NCI-H1417 (cell line): ENCODE results near the gene SDK2.

Source experiments
- DNase-seq, 3 experiments: peaks; one replicate each; lab custom pipeline; 2025; lab: John Stamatoyannopoulos, UW

SDK2 gene

DNA sequence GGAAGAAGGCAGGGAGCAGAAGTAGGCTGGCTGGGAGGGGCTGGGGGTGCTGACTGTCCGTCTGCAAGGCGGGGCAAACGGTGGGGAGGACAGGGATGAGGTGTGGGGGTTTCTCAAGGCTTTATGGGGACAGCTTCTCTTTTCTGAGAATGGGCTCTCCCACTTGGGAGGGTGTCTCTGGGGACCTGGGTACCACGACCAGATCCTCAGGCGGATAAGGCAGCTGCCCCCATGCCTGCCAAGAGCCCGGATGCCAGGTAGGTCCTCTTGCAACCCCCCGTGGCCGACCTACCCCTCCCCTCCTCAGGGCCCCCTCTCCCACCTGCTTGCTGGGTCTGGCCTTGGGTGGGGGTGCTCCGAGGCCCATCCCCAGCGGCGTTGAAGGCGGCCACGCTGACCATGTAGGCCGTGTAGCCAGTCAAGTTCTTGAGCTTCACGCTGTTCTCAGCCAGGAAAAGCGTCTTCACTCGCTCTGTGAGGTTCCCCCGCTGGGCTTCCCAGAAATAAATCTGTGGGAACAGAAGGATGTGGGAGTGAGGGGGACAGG, 276.1 kb downstream of the SDK2 start:
- no peak for DNase-seq

DNA sequence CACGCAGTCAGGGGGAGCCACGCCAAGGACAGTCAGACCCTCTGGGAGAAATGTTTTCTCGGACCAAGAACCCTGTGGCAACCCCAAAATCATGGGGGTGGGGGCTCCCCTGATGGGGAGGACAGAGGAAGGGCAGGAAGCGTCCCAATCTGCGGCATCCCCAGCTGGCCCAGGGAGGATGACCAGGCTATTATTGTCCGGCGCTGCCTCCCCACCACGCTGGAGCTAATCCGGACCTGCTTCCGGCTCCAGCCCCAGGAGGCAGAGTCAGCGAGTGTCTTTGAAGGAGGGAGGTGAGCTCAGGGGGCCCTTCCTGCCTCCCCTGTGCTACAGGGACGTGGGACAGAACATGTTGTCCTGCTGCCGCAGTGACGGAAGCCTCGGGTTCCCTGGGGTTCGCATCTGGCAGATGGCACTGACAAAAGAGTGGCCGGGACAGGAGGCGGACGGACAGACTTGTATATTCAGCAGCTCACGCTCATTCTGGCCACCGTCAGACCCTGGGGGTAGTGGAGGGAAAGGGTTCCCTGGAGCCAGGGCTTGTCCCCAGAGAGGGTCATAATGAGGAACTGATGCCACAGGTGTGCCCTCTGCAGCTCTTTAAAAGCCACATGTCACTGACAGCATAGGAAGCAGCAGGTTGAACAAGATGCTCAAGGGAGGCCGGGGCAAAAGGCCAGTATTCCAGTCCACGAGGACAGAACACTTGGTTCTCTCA, 278.2 kb downstream of the SDK2 start:
- DNase-seq: no peak

DNA sequence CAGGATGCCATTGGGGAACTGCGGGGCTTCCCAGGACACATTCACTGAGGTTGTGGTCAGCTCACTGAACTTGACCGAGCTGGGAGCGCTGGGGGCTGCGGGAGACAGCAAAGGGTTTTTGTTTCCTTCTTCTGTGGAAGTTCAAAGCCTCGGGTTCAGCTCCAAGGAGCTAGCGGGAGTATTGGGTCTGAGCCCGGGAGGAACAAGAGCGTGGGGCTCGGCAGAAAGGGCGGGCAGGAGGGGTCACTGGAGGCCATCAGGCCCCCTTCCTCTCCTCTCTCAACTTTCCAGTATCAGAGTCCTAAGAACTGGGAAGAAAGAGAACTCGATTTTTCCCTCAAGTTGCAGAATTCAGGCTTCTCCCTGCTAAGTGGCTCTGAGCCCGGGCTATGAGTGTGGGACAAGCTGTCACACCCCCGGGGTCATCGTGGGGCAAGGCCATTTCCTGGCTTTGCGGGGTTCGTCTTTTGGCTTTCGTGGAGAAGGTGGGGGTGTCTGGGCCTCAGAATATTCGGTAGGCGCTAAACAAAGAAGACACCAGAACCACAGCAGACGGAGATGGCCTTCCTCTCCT, 278.9 kb downstream of the SDK2 start:
- DNase-seq: no peak

DNA sequence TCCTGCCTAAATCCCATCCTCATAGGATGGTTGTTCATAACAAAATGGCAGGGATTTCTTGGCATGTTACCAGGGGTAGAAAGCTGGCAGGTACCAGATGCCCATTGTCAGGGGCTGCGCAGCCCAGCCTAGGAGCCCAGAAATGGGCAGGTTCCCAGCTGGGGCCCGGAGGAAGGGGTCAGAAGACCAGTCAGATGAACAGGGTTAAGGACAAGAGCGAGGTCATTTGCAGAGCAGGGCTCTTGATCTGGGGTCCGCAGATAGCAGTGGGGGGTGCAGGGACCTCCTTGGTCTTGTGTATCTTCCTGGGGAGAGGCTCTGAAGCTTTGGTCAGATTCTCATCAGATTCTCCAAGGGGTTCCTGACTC, 280.1 kb downstream of the SDK2 start:
- no peak for DNase-seq

DNA sequence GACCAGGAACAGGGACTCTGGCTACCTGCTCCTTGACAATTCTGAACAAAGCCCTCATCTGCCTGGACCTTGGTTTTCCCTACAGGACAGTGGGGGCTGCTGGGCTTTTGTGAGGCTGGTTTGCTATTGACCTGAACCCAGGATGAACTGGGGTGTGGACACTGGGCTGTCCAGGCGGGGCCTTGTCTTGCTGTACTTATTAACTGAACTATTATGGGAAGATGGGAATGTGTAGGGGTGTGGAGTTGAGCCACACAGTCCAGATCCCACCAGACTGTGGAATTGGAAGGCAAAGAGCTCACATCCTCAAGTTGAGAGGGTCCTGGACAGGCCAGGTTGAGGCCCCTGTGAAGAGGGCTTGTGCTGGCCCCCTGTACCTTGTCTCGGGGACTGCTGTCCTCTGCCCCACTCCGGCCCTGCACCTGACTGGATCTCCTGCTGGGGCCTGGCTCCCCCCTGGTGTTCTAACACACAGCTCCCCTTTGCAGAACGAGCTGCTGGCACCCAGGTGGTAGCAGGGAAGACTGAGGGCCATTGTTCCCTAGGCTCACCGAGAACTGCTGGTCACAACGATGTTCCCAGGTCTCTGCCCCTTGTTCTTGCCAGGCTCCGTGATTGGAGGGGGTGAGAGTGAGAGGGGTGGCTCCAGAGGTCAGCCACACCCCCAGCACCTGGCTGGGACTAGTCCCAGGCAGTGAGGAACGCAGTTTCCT, 280.6 kb downstream of the SDK2 start:
- DNase-seq: no peak

DNA sequence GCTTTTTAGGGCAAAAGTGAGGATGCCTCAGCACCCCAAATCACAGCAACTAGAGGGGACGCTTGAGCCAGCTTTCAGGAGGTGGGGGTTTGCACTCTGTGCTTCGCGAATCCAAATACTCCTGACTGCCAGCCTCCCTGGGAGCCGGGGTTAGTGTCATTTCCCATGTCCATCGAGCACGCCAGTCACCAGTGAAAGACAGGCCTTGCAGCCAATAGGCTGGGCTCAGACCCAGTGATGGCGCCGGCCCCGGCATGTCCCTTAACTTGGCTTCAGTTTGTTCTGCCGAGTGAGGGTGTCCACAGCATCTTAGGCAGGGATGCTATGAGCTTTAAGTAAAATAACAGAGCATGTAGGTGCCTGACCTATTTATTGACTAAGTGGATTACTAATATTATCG, 281.5 kb downstream of the SDK2 start:
- no peak for DNase-seq

DNA sequence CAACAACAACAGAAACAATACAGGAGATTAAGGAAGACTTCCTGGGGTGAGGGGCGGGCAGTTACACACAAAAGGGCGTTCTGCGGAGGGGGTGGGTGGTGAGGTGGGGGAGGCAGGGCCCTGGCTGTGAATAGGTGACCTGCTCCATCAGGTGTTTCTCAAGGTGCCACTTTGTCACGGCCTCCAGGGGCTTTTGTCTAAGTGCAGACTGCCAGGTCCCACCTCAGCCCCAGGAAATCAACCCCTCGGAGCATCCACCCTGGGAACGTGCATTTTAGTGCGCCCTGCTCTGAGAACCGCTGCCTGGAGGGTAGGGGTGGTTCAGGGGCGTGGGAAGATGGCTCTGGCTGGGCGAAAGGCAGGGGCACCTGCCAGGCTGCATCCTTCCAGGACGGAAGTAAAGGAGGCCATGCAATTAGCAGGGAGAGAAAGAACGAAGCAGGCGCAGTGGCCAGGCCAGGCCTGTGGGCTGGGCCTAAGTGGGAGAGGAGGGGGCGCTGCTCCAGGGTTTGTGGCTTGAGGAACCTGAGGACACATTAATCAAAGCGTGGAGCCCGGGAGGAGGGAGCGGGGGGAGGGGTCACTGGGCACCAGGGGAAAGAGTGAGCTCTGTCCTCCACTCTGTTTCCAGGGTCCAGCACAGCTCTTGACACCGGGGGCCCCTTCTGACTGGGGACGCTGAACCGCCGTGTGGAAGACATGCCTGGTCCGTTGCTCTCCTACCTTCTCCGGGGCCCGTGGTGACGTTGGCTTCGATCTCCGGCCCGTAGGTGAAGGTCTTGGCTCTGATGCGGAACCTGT, 283.1 kb downstream of the SDK2 start:
- peak in 2 of 3 experiments; percentile 67 to 81 for DNase-seq

DNA sequence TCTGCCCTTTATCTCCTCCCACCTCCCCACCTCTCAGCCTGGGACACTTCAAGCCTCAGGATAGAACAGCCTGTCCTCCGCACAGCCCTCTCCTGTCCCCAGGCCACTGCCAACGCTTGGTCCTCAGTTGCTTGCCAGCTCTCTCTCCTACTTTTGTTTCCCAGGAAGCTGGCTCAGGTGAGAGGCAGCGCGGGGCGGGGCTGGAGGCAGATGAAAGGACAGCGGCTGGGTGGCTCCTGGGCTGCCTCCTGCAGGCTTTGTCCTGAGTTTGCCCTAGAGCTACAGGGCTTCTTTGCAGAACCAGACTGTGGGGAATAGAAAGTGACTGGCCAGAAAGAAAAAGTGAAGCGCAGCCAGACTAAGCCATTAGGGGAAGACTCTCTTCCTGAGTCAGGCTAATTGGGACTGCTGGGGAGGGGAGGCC, 284.2 kb downstream of the SDK2 start:
- DNase-seq: peak; percentile 33 to 60 (median 35)

DNA sequence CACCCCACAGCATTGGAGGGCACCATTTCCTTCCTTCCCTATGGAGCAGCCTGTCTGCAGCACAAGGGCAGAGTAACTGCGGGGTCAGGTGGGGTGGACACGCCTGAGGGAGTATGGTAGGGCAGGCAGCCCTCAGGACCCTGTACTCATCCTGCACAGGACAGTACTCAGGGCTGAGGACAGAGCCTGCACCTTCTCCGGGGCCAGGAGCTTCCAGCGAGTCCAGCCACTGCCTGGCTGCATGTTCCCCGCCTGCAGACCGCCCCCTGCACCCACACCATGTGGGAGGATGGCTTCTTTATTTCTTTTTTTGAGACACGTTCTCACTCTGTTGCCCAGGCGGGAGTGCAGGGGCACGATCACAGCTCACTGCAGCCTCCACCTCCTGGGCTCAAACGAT, 284.9 kb downstream of the SDK2 start:
- no peak for DNase-seq

DNA sequence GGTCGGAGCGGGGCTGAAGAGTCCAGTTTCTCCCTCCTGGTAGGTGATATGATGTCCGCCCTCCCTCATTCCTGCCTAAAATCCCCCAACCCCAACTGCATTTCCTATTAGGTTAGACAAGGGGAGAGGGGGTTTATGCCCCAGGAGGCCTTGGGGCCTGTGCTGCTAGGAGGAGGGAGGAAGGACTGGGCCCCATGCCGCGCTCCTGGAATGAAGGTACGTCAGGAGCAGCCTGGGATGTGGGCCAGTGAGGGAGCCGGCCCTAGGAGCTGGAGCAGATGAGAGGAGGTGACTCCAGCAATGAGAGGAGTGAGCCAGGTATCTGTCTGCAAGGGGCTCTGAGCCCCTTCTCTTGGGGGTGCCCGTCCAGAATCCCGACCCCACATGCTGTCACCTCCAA, 285.6 kb downstream of the SDK2 start:
- no peak for DNase-seq

DNA sequence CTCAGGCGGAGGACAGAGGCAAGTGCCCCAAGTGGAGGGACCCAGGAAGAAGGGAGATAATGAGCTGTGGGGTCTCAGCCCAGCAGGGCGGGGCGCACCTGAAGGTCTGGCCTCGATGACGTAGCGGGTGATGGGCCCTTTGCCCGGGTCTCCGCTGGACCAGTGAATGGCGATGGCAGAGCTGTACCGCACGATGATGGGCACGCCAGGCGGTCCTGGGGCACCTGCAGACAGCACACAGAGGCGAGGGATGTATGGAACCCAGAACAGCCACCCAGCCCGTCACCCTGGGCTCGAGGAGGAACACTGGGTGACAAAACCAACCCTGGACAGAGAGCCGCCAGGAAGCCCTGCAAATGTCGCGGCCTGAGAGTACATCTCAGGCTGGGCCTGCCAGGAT, 286.3 kb downstream of the SDK2 start:
- no peak for DNase-seq

DNA sequence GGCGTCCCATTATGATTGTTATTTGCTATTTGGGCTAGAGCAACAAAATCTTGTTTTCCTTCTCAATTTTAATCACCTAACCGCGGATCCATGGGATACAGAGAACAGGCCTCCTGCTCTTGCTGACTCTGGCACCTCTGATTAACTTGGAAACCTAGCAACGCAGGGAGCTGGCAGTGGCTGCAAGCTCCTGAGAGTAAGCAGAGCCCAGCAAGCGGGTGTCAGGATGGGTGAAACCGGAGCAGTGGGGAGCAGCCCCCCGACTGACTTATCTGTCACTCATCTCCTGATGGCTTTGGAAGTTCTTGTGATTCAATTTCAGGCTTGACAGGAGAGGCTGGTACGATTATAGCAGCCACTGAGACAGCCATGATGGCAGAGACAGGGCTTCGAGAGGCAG, 286.9 kb downstream of the SDK2 start:
- no peak for DNase-seq

DNA sequence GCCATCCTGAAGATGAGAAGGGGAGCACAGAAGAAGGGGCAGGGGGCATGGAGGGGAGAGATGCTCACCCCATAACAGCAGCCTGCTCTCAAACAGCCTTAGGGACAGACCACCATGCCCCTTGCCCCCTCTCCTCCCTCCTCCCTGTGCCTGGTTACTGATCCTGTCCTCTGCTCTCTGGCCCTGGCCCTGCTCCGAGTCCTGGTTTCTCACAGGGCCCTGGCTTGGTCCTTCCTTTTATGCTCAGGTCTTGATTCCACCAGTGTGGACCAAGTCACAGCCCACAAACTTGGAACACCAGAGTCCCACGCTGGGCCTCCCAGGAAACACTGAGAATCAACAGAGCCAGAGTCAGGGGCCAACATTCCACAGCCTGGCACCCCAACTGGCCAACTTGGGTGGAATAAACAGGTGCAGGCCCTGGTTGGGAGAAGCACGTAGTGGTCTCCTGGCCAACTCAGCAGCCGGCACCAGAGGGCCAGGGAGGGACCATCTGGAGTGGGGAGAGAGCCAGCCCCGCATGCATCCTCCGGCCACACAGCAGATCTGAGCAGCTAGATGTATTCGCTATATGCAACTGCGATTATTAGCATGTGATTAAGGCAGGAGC, 287.6 kb downstream of the SDK2 start:
- no peak for DNase-seq

DNA sequence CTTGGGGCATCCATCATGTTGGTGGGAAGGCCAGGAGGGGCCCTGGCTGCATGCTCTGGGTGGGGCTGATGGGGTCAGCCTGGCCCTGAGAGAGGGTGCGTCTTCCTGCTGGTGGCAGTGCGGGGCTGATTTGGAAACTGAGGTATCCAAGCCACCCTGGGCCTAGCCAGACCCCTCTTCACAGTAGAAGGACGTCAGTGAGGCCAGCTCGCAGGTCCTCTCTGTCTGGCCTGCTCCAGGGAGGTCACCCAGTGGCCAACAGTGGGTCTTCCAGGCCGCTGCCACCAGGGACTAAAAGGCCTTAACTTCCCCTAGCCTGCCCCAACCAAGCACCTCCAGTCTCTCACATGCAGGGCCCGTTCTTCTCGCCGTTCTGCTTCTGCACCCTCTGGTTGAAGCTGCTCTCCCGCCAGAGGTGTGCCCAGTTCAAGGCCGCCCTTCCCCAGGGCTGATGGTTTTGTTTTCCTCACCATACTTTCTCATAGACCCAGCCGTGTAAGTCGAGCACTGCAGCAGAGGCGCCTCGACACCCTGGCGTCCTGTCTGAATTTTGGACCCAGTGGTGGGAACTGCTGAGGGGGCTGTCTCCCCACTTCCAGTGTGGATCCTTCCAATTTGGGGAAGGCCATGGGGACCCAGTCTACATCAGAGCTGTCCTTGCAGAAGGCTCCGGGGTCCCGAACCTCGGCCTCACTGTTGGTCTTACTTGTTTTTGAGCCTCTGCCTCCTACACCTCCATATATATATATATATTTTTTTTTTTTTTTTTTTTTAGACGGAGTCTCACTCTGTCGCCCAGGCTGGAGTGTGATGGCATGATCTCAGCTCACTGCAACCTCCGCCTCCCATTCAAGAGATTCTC, 289.6 kb downstream of the SDK2 start:
- DNase-seq: no peak

DNA sequence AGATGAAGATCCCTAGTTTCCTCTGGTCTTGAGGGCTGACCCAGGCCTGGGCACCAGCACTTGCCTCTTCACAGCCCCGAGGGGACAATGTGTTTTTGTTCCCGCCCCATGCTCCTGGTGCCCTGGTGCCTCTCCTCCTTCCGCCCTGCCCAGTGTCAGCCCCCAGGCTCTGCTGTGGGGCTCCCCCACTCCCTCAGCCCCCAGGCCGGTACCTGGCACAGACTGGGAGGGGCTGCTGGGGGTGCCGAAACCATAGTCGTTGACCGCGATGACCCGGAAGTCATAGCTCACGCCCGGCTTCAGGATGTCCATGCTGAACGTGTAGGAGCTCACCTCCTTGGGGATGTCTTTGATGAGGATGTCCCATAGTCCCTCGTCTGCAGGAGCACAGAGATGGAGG, 292.0 kb downstream of the SDK2 start:
- no peak for DNase-seq

DNA sequence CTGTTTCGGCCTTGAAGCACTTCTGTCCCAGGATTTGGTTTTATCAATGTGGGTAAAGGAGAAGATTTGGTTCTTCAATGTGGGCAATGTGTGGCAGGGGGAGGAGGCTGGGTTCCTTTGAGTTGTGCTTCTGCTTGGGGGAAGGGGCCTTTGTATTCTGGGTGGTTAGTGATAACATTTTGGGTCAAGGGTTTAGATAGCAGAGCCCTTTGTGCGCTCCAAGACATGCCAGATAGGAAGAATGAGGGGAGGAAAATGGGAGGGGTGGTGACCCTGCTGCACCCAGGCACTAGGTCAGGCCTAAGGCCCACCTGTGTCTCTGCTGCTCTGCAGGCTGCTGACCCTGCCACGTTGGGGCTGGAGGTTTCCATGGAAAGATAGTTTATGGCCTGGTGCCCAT, 292.5 kb downstream of the SDK2 start:
- DNase-seq: no peak

DNA sequence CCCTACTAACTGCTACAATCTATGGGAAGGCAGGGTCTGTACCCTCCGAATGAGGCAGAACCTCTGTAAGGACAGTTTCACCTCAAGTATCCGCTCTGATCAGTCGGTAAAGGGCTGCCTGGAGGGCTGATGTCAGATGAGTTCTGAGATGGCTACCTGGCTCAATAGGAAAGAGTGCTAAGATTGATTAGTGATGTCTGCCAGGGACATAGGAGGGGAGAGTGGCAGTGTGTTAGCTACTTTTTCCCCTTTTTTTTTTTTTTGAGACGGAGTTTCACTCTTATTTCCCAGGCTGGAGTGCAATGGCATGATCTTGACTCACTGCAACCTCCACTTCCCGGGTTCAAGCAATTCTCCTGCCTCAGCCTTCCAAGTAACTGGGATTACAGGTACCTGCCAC, 293.4 kb downstream of the SDK2 start:
- no peak for DNase-seq

DNA sequence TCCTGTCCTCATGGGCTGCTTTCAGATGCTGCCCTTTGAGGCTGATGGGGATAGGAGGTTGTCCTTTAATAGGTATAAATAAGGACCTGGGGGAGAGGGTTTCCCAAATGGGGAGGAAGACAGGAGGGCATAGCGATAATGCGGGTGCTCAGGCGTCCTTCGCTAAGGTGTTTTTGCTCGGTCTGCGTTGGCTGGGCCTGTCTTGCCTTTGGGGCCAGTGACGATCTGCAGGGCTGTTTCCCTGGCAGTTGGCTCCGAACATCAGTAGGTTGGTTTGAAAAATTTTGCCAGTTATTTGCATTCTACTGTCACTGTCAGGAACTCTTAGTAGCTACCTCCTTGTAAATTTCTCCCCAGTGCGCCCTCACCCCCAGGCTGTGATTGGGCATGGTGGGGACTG, 294.6 kb downstream of the SDK2 start:
- DNase-seq: no peak

DNA sequence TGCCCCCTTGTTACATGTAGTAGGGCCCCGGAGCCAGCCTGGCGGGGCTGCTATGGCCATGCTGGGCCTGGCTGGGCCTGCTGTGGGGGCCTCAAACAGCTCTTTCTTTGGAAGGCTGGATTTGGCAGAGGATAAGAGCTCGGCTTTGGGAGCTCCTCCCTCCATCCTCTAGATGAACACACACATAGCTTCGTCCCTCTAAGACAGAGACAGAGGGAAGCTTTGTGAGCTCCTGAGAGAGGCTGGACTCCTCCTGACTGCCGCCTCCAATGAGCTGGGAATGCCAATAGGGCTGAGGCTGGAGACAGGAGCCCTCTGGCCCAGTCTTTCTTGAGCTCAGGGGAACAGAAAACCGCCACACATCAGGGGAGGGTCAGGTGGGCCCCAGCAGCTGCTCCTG, 295.1 kb downstream of the SDK2 start:
- DNase-seq: no peak

DNA sequence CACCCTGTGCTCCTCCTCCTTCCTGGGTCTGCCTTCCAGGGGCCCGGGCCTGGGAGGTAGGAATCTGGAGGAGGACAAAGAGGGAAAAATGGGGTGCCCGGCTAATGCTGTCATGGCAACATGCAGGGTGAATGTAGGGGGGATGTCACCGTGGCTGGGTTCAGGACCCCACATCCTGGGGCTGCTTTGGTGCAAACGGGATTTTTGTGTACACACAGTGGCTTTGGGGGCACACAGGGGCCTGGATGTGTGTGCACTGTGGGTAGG, 295.5 kb downstream of the SDK2 start:
- no peak for DNase-seq
